ENCODE measurements around the gene MEX3D. TPM values are rescaled to one million over a fixed set of nuclear protein-coding genes. Genes with fewer than 3 reads are reported as not detected.

MEX3D gene
- total and polyA plus RNA-seq, 2 experiments from 2014 or later: 12.4 to 94.9 TPM

DNA sequence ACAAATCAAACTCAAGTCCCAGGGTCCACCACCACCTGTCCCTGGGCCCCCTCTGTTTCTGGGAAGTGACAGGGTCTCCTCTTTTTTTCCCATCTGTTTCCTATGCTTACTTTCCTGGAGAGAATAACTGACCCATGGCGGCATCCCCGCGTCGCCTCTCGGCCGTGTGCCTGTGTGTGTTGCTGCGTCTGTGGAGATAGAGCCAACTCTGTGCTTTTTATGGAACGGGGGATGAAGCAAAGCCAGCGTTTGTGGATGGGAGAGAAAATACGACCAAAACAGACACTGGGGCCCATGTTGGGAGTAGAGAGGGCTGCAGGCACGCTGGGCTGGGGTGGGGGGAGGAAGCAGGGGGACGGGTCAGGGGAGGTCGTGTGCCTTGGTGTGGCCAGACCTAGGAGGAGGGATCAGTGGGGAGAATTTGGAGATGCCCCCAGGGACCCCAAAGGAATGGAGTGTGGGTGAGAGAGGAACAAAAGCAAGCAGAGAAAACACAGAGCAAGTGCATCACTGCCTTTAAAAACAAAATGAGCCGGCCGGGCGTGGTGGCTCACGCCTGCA lies 27.7 kb downstream of the MEX3D start:
- Histone ChIP-seq H3K36me3 (ENCODE audit: insufficient read depth) (no peaks in the 10 kb centered on the region), H3K79me2 (replicated peaks; ENCODE audit: insufficient read depth) (no peaks in the 10 kb centered on the region), H3F3A (replicated peaks; ENCODE audit: low read depth) (no peaks in the 10 kb centered on the region), H3K4me3 (peak overlapping the region; percentile 49), H3K4me1 (ENCODE audit: insufficient read depth) (no peaks in the 10 kb centered on the region), H4K20me1 (replicated peaks; ENCODE audit: insufficient read depth) (no peaks in the 10 kb centered on the region), H3K4me2 (peak overlapping the region; percentile 76), H2AFZ (peak overlapping the region; percentile 98), H3K27ac (ENCODE audit: low read depth) (no peak overlapping the region), H3K27me3 (ENCODE audit: insufficient read depth) (no peaks in the 10 kb centered on the region), H3K9me2 (ENCODE audit: insufficient read depth) (no peaks in the 10 kb centered on the region)
- DNase-seq (ENCODE audit: low spot score) (peak; percentile 48), ATAC-seq (peak; percentile 47)
- TF ChIP-seq ZNF462 (CRISPR knock-in tag; IDR thresholded peaks at IDR 0.05) (no peak), ZNF331 (CRISPR knock-in tag; IDR thresholded peaks at IDR 0.05; ENCODE audit: low read depth) (no peak), POLR2AphosphoS5 (IDR thresholded peaks at IDR 0.05; ENCODE audit: low read depth) (no peak), JUNB (IDR thresholded peaks at IDR 0.05; ENCODE audit: unreplicated experiment) (no peak), EZH2 (IDR thresholded peaks at IDR 0.05; ENCODE audit: low read depth, unreplicated experiment) (no peak), STAT1 (IDR thresholded peaks at IDR 0.05; ENCODE audit: unreplicated experiment) (no peak), REST (IDR thresholded peaks at IDR 0.05; ENCODE audit: unreplicated experiment) (no peak), ETS1 (IDR thresholded peaks at IDR 0.05) (no peak), NANOG (IDR thresholded peaks at IDR 0.05; ENCODE audit: borderline replicate concordance) (no peak), EZH2phosphoT487 (IDR thresholded peaks at IDR 0.05; ENCODE audit: unreplicated experiment) (no peak), ZNF114 (CRISPR knock-in tag; IDR thresholded peaks at IDR 0.05) (no peak), CTCF (conservative IDR thresholded peaks at IDR 0.05; ENCODE audit: low read depth in 2 of 2) (no peak), CREB1 (CRISPR knock-in tag; IDR thresholded peaks at IDR 0.05; ENCODE audit: low read depth) (no peak)
- Mint-ChIP-seq H3K27me3 (ENCODE audit: insufficient read depth, low read depth, poor library complexity) (peaks cover 11% of the 10 kb centered on the region), H3K9me3 (no peaks in the 10 kb centered on the region), H3K4me3 (peak overlapping the region; percentile 63), H3K27ac (no peak overlapping the region), H3K4me1 (0 out of 3 replicates have a peak, but pooled peaks cover 2% of the 10 kb centered on the region), H3K36me3 (ENCODE audit: low read depth) (no peaks in the 10 kb centered on the region)
